NCI-H82 treated with DMSO at 0.1 percent for 48 hours (cell line): ENCODE results near the gene PPT2.
"Not testable (repeated sequence)": the region's sequence is repeated elsewhere in the genome, so short reads cannot be mapped to it uniquely, and the experiment has no call there.

Experiments
- DNase-seq: peaks from one replicate; lab custom pipeline; 2025; ENCODE audit not compliant: unreplicated experiment; lab: John Stamatoyannopoulos, UW

The PPT2 gene

GRCh38 chr6:32203426-32204267 is 49.7 kb downstream of the PPT2 start:
- DNase-seq, result no peak

GRCh38 chr6:32204268-32204715 is 50.4 kb downstream of the PPT2 start:
- no peak for DNase-seq

GRCh38 chr6:32208996-32209395 is 55.1 kb downstream of the PPT2 start:
- no peak for DNase-seq

GRCh38 chr6:32210191-32210601 is 56.3 kb downstream of the PPT2 start:
- DNase-seq, result no peak

GRCh38 chr6:32211432-32211831 is 57.5 kb downstream of the PPT2 start:
- DNase-seq, result not testable (repeated sequence)

GRCh38 chr6:32212076-32212760 is 58.3 kb downstream of the PPT2 start:
- no peak for DNase-seq
